HG02798 (cell line): Measurements from ENCODE around the gene E2F2.
"Not testable (repeated sequence)": the region's sequence is repeated elsewhere in the genome, so short reads cannot be mapped to it uniquely, and the experiment has no call there.

Source experiments
- ATAC-seq: cut with Tn5 transposase; IDR thresholded peaks from one replicate; pipeline ENCODE4 v1.9.1; 2021; ENCODE audit warnings: mild to moderate bottlenecking; ENCODE audit not compliant: unreplicated experiment, poor library complexity

E2F2 gene

GRCh38 chr1:23492776-23493175 is 38.3 kb downstream of the E2F2 start:
- not testable (repeated sequence) for ATAC-seq

DNA sequence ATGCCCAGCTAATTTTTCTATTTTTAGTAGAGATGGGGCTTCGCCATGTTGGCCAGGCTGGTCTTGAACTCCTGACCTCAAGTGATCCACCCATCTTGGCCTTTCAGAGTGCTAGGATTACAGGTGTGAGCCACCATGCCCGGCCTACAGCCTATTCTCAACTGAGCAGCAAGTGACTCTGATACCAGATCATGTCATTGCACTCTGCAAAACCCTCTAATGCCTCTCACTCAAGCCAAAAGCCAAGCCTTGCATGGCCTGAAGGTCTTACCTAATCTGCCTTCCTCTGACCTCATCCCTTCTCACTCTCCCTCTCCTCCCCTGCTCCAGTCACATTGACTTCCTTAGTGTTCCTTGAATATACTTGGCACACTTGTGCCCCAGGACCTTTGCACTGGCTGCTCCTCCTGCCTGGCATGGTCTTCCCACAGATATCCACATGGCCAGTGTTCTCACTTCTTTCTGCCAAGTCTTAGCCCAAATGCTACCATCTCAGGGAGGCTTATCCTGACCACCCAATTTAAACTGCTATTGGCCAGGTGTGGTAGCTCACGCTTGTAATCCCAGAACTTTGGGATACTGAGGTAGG is 38.8 kb downstream of the E2F2 start:
- ATAC-seq = no peak

GRCh38 chr1:23489842-23490241 is 41.2 kb downstream of the E2F2 start:
- ATAC-seq = no peak

GRCh38 chr1:23485002-23485332 is 46.1 kb downstream of the E2F2 start:
- ATAC-seq = no peak

GRCh38 chr1:23484253-23485001 is 46.6 kb downstream of the E2F2 start:
- peak; percentile 62 for ATAC-seq

DNA sequence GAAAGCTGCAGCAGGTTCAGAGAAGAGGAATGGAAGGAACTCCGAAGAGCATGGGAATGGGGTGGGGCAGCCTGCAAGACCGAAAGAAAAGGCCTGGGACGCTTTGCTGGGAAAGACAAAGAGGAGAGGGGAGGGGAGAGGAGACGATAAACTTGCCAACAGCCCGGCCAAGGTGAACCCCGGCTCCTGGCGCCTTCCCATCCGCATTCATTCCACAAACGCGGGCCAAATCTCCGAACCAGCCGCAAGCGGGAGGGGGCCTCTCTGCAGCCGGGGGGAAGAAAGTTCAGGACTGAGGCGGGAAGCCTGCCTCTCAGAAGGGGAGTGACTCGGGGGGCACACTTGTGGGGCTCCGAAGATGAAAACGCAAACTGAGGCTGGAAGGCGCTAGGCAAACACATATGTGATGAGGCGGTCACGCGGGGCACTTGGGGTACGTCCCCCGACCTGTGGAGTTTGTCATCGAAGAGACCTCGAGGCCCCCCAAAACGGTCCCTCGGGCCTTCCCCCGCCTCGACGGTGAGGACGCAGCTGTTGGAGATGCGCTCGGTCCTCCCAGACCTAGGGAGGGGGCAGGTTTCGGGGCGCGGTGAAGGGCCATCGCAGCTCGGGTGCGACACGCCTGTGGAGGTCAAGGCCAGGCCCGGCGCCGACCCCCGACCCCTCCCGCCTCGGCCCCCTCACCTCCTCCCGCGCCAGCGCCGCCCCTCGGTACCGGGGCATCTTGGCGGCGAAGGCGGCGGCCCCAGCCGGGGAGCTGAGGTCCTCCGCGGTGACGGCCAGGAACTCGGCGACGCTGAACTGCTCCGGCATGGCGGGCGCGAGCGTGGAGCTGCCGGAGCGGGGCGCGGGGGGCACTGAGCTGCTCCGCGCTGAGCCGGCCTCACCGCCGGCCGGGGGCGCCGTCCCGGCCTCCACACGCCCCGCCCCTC is 47.4 kb downstream of the E2F2 start, which contains the start of gene ASAP3:
TSS of gene ASAP3 (minus strand) at position 859 of the 932 bp plus-strand sequence. CDS start at position 813, 46 bp downstream.
- no peak for ATAC-seq

GRCh38 chr1:23481904-23482303 is 49.1 kb downstream of the E2F2 start:
- ATAC-seq = no peak

DNA sequence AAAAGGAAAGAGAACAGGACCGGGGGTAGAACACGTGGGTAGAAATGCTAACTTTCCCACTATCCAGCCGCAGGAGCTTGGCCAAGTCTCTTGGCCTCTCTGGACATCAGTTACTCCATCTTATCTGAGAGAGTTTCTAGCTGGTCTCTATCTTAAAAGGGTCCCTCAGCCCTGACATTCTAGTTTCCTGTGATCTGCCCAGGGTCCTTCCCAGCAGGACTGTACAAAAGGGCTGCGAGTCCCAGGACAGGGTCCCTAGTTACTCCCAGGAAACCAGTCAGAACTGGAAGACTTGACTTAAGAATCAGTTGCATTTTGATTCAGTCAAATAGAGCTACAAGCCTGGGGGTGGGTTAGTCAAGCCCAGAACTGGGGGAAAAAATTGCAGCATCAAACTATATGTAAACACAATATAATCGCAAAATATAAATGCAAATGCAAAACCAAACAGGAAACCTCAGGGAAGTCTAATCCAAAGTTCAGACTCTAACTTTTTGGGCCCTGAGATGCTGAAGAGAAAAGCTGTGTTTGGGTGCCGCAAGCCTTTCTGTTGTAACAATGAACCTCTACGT is 49.9 kb downstream of the E2F2 start:
- ATAC-seq = no peak

DNA sequence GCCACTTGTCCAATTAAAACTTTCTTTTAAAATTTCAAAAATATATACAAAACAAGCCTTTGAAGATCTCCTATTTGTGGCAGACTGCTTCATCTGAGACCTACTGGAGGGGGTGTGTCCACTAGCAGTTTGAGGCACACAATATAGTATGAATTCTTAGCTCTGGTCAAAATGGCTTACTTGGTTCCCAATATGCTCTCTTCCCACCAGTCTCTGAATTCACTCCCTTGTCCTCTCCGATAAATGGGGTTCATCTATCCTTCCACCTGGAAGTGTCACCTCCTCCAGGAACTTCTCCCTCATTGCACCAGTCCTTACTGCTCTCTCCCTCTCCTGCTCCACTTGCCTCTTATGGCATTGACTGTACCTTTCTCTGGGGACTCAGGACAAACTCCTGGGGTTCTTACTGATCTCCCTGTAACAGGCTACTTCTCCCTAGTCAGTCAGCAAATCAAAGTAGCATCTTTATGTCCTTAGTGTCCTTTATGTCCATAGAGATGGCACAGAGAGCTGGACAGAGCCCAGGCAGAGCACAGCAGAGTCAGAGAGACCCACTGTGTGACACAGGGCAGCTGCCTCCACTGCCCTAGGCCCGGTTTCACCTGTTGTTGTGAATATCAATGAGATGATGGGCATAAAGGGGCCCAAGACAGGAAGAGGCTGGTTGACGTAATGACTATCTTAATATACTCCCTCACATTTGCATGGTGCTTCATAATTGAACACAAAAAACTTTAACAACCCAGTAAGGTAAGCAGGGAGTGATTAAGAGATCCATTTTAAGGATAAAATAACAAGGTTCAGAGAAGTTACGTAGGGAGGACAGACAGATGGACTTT is 50.6 kb downstream of the E2F2 start:
- no peak for ATAC-seq

GRCh38 chr1:23479666-23479941 is 51.4 kb downstream of the E2F2 start:
- no peak for ATAC-seq

DNA sequence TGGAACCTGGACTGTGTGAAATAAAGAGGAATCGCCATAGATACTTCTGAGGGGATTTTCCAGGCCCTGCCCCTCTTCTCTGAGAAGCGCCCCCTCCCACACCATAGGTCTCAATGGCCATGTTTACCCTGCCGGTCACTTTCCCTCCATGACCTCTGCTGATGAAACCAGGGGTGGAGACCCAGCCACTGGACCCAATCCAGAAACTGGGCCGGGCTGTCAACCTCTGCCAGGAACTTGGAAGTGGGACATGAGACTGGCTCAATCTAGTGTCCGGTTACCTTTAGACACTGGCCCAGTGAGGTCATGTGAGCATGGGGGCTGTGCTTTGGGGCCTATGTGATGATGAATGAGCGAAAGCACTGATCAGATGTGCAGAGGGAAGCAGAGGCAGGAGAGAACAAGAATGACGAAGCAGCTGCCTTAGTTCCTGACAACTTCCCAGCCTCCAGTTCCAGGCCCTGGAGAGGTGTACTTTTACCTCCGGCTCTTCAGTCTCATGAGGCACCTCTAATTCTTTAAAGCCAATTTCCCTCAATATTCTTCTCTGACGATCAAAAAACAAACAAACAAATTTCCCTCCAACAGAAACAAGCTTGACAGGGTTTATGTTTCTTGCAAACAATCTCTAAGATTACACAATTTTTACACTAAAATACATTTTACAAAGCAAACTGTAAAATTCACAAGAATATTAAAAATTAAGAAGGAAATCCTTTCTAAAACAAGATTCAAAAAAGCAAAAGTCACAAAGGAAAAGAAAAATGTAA is 52.0 kb downstream of the E2F2 start:
- ATAC-seq = no peak

- no peak for ATAC-seq
These were observed 53.5 kb downstream of the E2F2 start for GRCh38 chr1:23477359-23478144.

DNA sequence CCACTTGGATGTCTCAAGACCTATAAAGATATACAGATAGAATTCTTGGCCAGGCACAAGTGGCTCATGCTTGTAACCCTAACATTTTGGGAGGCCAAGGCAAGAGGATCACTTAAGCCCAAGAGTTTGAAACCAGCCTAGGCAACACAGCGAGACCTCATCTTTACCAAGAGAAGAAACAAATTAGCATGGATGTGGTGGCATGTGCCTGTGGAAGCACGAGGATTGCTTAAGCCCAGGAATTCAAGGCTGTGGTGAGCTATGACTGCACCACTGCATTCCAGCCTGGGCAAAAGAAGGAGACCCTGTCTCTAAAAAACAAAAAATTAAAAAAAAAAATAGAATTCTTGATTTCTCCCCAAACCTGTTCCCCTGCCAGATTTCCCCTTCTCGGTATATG is 55.4 kb downstream of the E2F2 start:
- no peak for ATAC-seq

GRCh38 chr1:23475134-23475628 is 55.9 kb downstream of the E2F2 start:
- no peak for ATAC-seq

- ATAC-seq = no peak
These were observed 57.8 kb downstream of the E2F2 start for GRCh38 chr1:23473037-23473800.

GRCh38 chr1:23472351-23473036 is 58.5 kb downstream of the E2F2 start:
- no peak for ATAC-seq

GRCh38 chr1:23471473-23472075 is 59.5 kb downstream of the E2F2 start:
- ATAC-seq = no peak
